Neural cell (in vitro differentiated cells): Measurements from ENCODE around the gene ATP5PD. TPM values are rescaled to one million over a fixed set of nuclear protein-coding genes. Genes with fewer than 3 reads are reported as not detected.

Experiments used
- H2AFZ ChIP-seq: fragments of 200-600, 300-800 bp; sonication (generic), shearing (Covaris generic); 2 replicates; pipeline ENCODE4 v1.6.0; 2014; ENCODE audit warnings: low read depth, mild to moderate bottlenecking, antibody characterized with exemption, low read length, moderate library complexity
- H3F3A ChIP-seq: fragments of 200-600 bp; shearing (Covaris generic); 2 replicates; pipeline ENCODE4 v1.6.1; 2016; ENCODE audit warnings: mild to moderate bottlenecking, moderate library complexity, mixed read lengths, antibody characterized with exemption, low read length; ENCODE audit not compliant: insufficient read depth, poor library complexity, severe bottlenecking
- H3K27ac ChIP-seq: fragments of 200-600, 300-800 bp; sonication (generic), shearing (Covaris generic); 2 replicates; pipeline ENCODE4 v1.5.1; 2014; ENCODE audit warnings: mild to moderate bottlenecking, low read length, moderate library complexity
- H3K27me3 ChIP-seq: fragments of 300-800, 200-600 bp; sonication (generic), shearing (Covaris generic); 2 replicates; pipeline ENCODE4 v1.6.0; 2014; ENCODE audit warnings: mild to moderate bottlenecking, low read depth, low read length, moderate library complexity; ENCODE audit not compliant: insufficient read depth
- H3K36me3 ChIP-seq: fragments of 300-800, 200-600 bp; sonication (generic), shearing (Covaris generic); 2 replicates; pipeline ENCODE4 v1.5.1; 2014; ENCODE audit warnings: mild to moderate bottlenecking, antibody characterized with exemption, low read length, moderate library complexity; ENCODE audit not compliant: insufficient read depth
- H3K4me2 ChIP-seq: fragments of 300-800, 200-600 bp; sonication (generic), shearing (Covaris generic); 2 replicates; pipeline ENCODE4 v1.6.0; 2014; ENCODE audit warnings: mild to moderate bottlenecking, low read length
- H3K4me3 ChIP-seq: fragments of 300-800, 200-600 bp; sonication (generic), shearing (Covaris generic); 2 replicates; pipeline ENCODE4 v1.5.1; 2014; ENCODE audit warnings: mild to moderate bottlenecking, low read length, moderate library complexity
- H3K79me2 ChIP-seq: fragments of 200-600 bp; shearing (Covaris generic); replicated peaks from 2 replicates; pipeline ENCODE4 v1.6.0; 2014; ENCODE audit warnings: mild to moderate bottlenecking, low read length, moderate library complexity; ENCODE audit not compliant: insufficient read depth
- H3K9ac ChIP-seq: fragments of 300-800, 200-600 bp; sonication (generic), shearing (Covaris generic); 2 replicates; pipeline ENCODE4 v1.6.1; 2016; ENCODE audit warnings: mild to moderate bottlenecking, low read length, mixed read lengths
- H3K9me2 ChIP-seq: fragments of 200-600 bp; shearing (Covaris generic); 2 replicates; pipeline ENCODE4 v1.6.1; 2016; ENCODE audit warnings: mild to moderate bottlenecking, low read length, mixed read lengths; ENCODE audit not compliant: insufficient read depth
- H3K9me3 ChIP-seq: fragments of 200-600, 300-800 bp; sonication (generic), shearing (Covaris generic); 2 replicates; pipeline ENCODE4 v1.6.1; 2016; ENCODE audit warnings: mild to moderate bottlenecking, mixed run types, low read length, moderate library complexity, mixed read lengths
- H4K20me1 ChIP-seq: fragments of 200-600 bp; shearing (Covaris generic); 2 replicates; pipeline ENCODE4 v1.6.1; 2016; ENCODE audit warnings: mild to moderate bottlenecking, mixed run types; ENCODE audit not compliant: insufficient read depth
- EP300 ChIP-seq: fragments of 450-650 bp; conservative IDR thresholded peaks from 2 replicates; pipeline ENCODE4 v1.6.1; 2014; ENCODE audit warnings: antibody characterized with exemption, mild to moderate bottlenecking, moderate library complexity; ENCODE audit not compliant: poor library complexity, severe bottlenecking
- EZH2 ChIP-seq: fragments of 200-600, 300-800 bp; shearing (Covaris generic), sonication (generic); IDR thresholded peaks from 2 replicates; pipeline ENCODE4 v1.6.1; 2014; ENCODE audit warnings: antibody characterized with exemption, low read length, borderline replicate concordance, mild to moderate bottlenecking; ENCODE audit not compliant: insufficient read depth, poor library complexity, severe bottlenecking
- MXI1 ChIP-seq: fragments of 450-650 bp; conservative IDR thresholded peaks from 2 replicates; pipeline ENCODE4 v1.6.1; 2014; ENCODE audit warnings: antibody characterized with exemption, mild to moderate bottlenecking; ENCODE audit not compliant: poor library complexity, severe bottlenecking
- POLR2AphosphoS5 ChIP-seq: IDR thresholded peaks from 2 replicates; pipeline ENCODE4 v1.6.1; 2012
- RAD21 ChIP-seq: fragments of 450-650 bp; conservative IDR thresholded peaks from 2 replicates; pipeline ENCODE4 v1.6.1; 2014; ENCODE audit warnings: antibody characterized with exemption, mild to moderate bottlenecking, moderate library complexity
- REST ChIP-seq: IDR thresholded peaks from 2 replicates; pipeline ENCODE4 v1.6.1; 2012; ENCODE audit warnings: borderline replicate concordance
- SMC3 ChIP-seq: fragments of 450-650 bp; conservative IDR thresholded peaks from 2 replicates; pipeline ENCODE4 v1.6.1; 2014; ENCODE audit warnings: antibody characterized with exemption, mild to moderate bottlenecking, moderate library complexity; ENCODE audit not compliant: poor library complexity
- TAF1 ChIP-seq: IDR thresholded peaks from 2 replicates; pipeline ENCODE4 v1.6.1; 2012; ENCODE audit warnings: low read depth
- polyA plus RNA-seq: library from polyadenylated mRNA; depleted of rRNA; stranded (reverse); fragments of >200 nt; gene quantifications from 2 replicates; pipeline ENCODE4 v1.2.3, GENCODE V29; 2014
- TF ChIP-seq, protein P1 (sequence below): fragments of 450-650 bp; IDR thresholded peaks from 2 replicates; pipeline ENCODE4 v1.5.1; 2014; ENCODE audit warnings: antibody characterized with exemption, mild to moderate bottlenecking, moderate library complexity; ENCODE audit not compliant: poor library complexity, severe bottlenecking

ATP5PD gene
- polyA plus RNA-seq, 1 donor from 2014 or later = 517 TPM

DNA sequence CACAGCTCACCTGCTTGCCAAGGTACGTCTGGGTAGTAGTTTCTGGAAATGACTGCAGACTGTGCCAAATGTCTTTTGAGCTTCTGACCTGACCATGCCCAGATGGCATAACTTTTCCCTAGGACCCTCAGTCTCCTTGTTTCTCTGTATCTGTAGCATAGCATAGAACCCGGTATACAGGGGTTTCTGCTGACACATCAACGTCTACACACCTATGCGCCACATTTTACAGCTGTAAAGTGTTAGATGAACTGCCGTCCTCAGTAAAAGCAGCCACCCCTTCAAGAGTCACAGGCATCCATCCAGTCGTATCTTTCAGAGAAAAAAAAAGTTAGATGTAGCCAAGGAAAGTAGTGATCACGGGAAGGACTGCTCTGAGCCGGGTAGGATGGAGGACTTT, 17.7 kb upstream of the ATP5PD start:
- Histone ChIP-seq H3K4me2 (no peak overlapping the region), H3K4me3 (no peak overlapping the region), H3K36me3 (peaks cover 4% of the 10 kb centered on the region), H3K9me3 (no peaks in the 10 kb centered on the region), H3K27me3 (no peaks in the 10 kb centered on the region), H2AFZ (no peak overlapping the region), H4K20me1 (no peaks in the 10 kb centered on the region), H3K9ac (no peak overlapping the region), H3K79me2 (no peaks in the 10 kb centered on the region), H3F3A (no peaks in the 10 kb centered on the region), H3K9me2 (no peaks in the 10 kb centered on the region), H3K27ac (no peak overlapping the region)
- TF ChIP-seq, protein P1, sequence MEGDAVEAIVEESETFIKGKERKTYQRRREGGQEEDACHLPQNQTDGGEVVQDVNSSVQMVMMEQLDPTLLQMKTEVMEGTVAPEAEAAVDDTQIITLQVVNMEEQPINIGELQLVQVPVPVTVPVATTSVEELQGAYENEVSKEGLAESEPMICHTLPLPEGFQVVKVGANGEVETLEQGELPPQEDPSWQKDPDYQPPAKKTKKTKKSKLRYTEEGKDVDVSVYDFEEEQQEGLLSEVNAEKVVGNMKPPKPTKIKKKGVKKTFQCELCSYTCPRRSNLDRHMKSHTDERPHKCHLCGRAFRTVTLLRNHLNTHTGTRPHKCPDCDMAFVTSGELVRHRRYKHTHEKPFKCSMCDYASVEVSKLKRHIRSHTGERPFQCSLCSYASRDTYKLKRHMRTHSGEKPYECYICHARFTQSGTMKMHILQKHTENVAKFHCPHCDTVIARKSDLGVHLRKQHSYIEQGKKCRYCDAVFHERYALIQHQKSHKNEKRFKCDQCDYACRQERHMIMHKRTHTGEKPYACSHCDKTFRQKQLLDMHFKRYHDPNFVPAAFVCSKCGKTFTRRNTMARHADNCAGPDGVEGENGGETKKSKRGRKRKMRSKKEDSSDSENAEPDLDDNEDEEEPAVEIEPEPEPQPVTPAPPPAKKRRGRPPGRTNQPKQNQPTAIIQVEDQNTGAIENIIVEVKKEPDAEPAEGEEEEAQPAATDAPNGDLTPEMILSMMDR = no peak
- TF ChIP-seq REST = no peak
- TF ChIP-seq EZH2 = no peak
- no peak for TF ChIP-seq EP300
- TF ChIP-seq TAF1 = no peak
- no peak for TF ChIP-seq POLR2AphosphoS5
- TF ChIP-seq SMC3 = no peak
- TF ChIP-seq RAD21 = no peak
- TF ChIP-seq MXI1 = no peak

DNA sequence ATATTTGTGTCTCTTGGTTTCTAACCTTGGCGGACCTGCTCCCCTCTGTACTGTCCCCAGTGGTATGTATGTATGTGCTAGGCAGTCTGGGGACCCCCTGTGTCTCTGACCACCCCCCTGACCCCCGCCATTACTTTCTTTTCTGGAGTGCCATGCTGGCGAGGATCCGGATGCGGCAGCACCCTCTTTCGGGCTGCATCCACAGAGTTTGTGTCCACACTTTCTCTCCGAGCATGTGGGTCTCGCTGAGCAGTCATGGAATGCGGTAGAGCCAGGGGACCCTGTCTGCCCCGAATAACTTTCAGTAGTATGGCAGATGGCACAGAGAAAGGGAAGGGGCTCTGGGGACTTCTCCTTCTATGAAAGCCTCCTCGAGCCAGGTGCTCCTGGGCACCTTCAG, 17.3 kb upstream of the ATP5PD start:
- H3K9me2 ChIP-seq = no peaks in the 10 kb centered on the region
- no peaks in the 10 kb centered on the region for H3F3A ChIP-seq
- H3K79me2 ChIP-seq = no peaks in the 10 kb centered on the region
- peaks cover 5% of the 10 kb centered on the region for H3K36me3 ChIP-seq
- H3K9me3 ChIP-seq = no peaks in the 10 kb centered on the region
- no peak overlapping the region for H3K9ac ChIP-seq
- no peaks in the 10 kb centered on the region for H3K27me3 ChIP-seq
- H4K20me1 ChIP-seq = no peaks in the 10 kb centered on the region
- no peak overlapping the region for H3K4me2 ChIP-seq
- H3K27ac ChIP-seq = no peak overlapping the region
- TF ChIP-seq POLR2AphosphoS5 = no peak
- TF ChIP-seq REST = no peak
- no peak for TF ChIP-seq RAD21
- TF ChIP-seq MXI1 = no peak
- TF ChIP-seq, protein P1 = no peak
- no peak for TF ChIP-seq SMC3
- TF ChIP-seq TAF1 = no peak
- no peak for TF ChIP-seq EZH2
- TF ChIP-seq EP300 = no peak
- no peak overlapping the region for H3K4me3 ChIP-seq
- no peak overlapping the region for H2AFZ ChIP-seq
